GM18502 (cell line): ENCODE results near the gene CEP295NL.

Source experiments
- ATAC-seq: cut with Tn5 transposase; IDR thresholded peaks from one replicate; pipeline ENCODE4 v1.9.1; 2021; ENCODE audit warnings: mild to moderate bottlenecking; ENCODE audit not compliant: unreplicated experiment, poor library complexity

The CEP295NL gene

DNA sequence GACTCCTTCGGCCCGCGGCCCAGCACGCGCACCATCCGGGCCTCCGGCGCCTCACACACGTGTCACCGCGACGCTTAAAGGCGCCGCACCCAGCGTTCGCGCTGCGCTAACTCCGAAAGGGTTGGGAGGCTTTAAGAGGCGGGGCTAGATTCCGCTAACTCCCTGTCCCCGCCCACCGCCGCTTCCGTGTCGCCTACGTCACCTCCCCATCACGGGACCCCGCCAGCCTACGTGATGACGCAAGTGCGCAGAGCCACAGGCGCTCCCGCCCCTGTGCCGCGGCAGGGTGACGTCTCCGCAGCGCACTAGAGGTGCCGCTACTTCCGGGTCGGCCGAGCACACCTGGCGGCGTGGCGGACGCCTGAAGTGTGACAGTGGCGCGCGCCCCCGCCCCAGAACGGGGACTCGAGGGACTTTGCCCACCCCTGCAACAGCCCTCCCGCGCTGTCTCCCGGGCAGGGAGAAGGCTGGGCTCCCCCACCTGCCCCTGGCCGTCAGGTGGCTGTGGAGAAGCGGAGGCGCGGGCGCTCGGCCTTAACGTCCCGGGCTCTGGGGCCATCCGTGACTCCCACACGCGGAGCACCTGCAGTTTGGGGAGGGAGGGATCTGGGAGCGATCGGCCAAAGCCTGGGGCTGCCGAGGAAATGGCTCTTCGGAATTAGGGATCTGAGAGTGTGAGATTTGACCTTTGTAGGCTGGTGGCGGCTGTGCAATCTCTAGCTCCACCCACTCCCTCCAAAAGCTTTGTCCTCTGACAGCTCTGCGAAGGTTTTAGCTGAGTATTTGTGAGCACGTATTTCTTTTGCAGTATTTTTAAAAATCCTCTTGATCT lies 62.0 kb downstream of the CEP295NL start, which contains the start of gene USP36:
Gene USP36, minus strand, starts transcription at position 35 of the 832 bp plus-strand sequence. CDS start 4,451 bp downstream, outside the sequence.
- ATAC-seq = peak; percentile 86
